SK-N-SH (cell line): ENCODE measurements around the gene CCND1. TPM values are rescaled to one million over a fixed set of nuclear protein-coding genes. Genes with fewer than 3 reads are reported as not detected.

Experiments
- CTCF ChIA-PET: fragments of 300-600, 350-600 bp; formaldehyde crosslinking; extraction: SDS; loops from one replicate; lab custom pipeline; 2021; lab: Yijun Ruan, JAX
- POLR2A ChIA-PET: fragments of 350-600 bp; sonication (Branson Sonifier 250); formaldehyde crosslinking; extraction: SDS; loops from one replicate; lab custom pipeline; 2020; ENCODE audit warnings: antibody characterized with exemption, inconsistent platforms; lab: Yijun Ruan, JAX
- DNase-seq: peaks from one replicate; pipeline ENCODE4 v3.0.0; 2012
- H2AFZ ChIP-seq: fragments of 200-600 bp; sonication (generic); 2 replicates; pipeline ENCODE4 v1.8.1; 2016; ENCODE audit warnings: antibody characterized with exemption, mild to moderate bottlenecking, low read depth
- H3F3A ChIP-seq: fragments of 200-600 bp; sonication (generic); replicated peaks from 2 replicates; pipeline ENCODE3; 2016; ENCODE audit warnings: antibody characterized with exemption, mild to moderate bottlenecking; ENCODE audit not compliant: insufficient read depth
- H3K27ac ChIP-seq, 2 experiments: fragments of 200-500 bp in 1 of 2; fragments of 200-600 bp in 1 of 2; sonication (Bioruptor generic) in 1 of 2; sonication (generic), shearing (Covaris generic) in 1 of 2; 2 replicates each; pipeline versions ENCODE4 v1.5.1 to v1.6.1; 2014 to 2016; ENCODE audit warnings: low read depth in 2 of 2, inconsistent platforms in 1 of 2, low read length in 1 of 2, mild to moderate bottlenecking in 1 of 2, mixed read lengths in 1 of 2
- H3K27me3 ChIP-seq: fragments of 200-600 bp; sonication (generic), shearing (Covaris generic); 2 replicates; pipeline ENCODE4 v1.6.1; 2016; ENCODE audit warnings: mixed run types; ENCODE audit not compliant: insufficient read depth
- H3K36me3 ChIP-seq, 2 experiments: fragments of 200-500 bp in 1 of 2; fragments of 200-600 bp in 1 of 2; sonication (Bioruptor generic) in 1 of 2; sonication (generic) in 1 of 2; replicated peaks in 1 of 2; 2 replicates each; pipeline versions ENCODE3 to v1.5.1; 2014 to 2016; ENCODE audit warnings: low read length in 1 of 2, mild to moderate bottlenecking in 1 of 2; ENCODE audit not compliant: insufficient read depth in 2 of 2, control insufficient read depth in 1 of 2
- H3K4me1 ChIP-seq, 2 experiments: fragments of 200-500 bp in 1 of 2; fragments of 200-600 bp in 1 of 2; sonication (Bioruptor generic) in 1 of 2; sonication (generic), shearing (Covaris generic) in 1 of 2; 2 replicates each; pipeline versions ENCODE4 v1.5.1 to v1.6.1; 2014 to 2016; ENCODE audit warnings: low read depth in 1 of 2, low read length in 1 of 2, mixed run types in 1 of 2; ENCODE audit not compliant: insufficient read depth in 2 of 2, control insufficient read depth in 1 of 2
- H3K4me2 ChIP-seq: fragments of 200-600 bp; sonication (generic), shearing (Covaris generic); 2 replicates; pipeline ENCODE4 v1.6.1; 2017; ENCODE audit warnings: mixed run types
- H3K4me3 ChIP-seq, 2 experiments: fragments of 200-500 bp in 1 of 2; fragments of 200-600 bp in 1 of 2; sonication (Bioruptor generic) in 1 of 2; sonication (generic), shearing (Covaris generic) in 1 of 2; 2 replicates each; pipeline versions ENCODE4 v1.5.1 to v1.8.1; 2014 to 2016; ENCODE audit warnings: low read depth in 2 of 2, inconsistent platforms in 1 of 2, low read length in 1 of 2, mild to moderate bottlenecking in 1 of 2, mixed read lengths in 1 of 2, moderate library complexity in 1 of 2
- H3K79me2 ChIP-seq: fragments of 200-600 bp; sonication (generic); 2 replicates; pipeline ENCODE4 v1.8.1; 2017; ENCODE audit warnings: mild to moderate bottlenecking; ENCODE audit not compliant: insufficient read depth
- H3K9ac ChIP-seq: fragments of 200-600 bp; sonication (generic); 2 replicates; pipeline ENCODE4 v1.6.1; 2017; ENCODE audit warnings: mixed run types
- H3K9me2 ChIP-seq: fragments of 200-600 bp; sonication (generic); 2 replicates; pipeline ENCODE4 v1.6.1; 2017; ENCODE audit warnings: mixed run types
- H3K9me3 ChIP-seq: fragments of 200-600 bp; sonication (generic); 2 replicates; pipeline ENCODE4 v1.6.1; 2017; ENCODE audit warnings: mixed run types, mild to moderate bottlenecking, moderate library complexity
- H4K20me1 ChIP-seq: fragments of 200-600 bp; sonication (generic); 2 replicates; pipeline ENCODE4 v1.6.1; 2017; ENCODE audit warnings: mild to moderate bottlenecking, mixed run types; ENCODE audit not compliant: insufficient read depth
- ELF1 ChIP-seq: IDR thresholded peaks from 2 replicates; pipeline ENCODE4 v1.4.0; 2012
- POLR2AphosphoS5 ChIP-seq: IDR thresholded peaks from 2 replicates; pipeline ENCODE4 v1.6.1; 2012; ENCODE audit warnings: low read depth, low read length
- RCOR1 ChIP-seq: fragments of 150-350 bp; IDR thresholded peaks from 2 replicates; pipeline ENCODE4 v1.6.1; 2017; ENCODE audit warnings: antibody characterized with exemption, low read length
- RFX5 ChIP-seq: IDR thresholded peaks from 2 replicates; pipeline ENCODE4 v1.6.1; 2012; ENCODE audit warnings: mild to moderate bottlenecking, improper control_type of control experiment, low read length
- SMC3 ChIP-seq: IDR thresholded peaks from 2 replicates; pipeline ENCODE4 v1.6.1; 2012; ENCODE audit warnings: low read depth, low read length, improper control_type of control experiment
- WGBS: methylation state at CpG from one replicate; pipeline ENCODE4 v1.1.6; 2017; ENCODE audit warnings: low lambda C conversion rate; 5-methylcytosine and 5-hydroxymethylcytosine counted together
- polyA plus RNA-seq, 3 experiments: library from polyadenylated mRNA; depleted of rRNA; stranded (reverse); fragments of >200 nt; gene quantifications; 2 replicates each; pipeline ENCODE4 v1.2.3, GENCODE V29; 2012
- TF ChIP-seq, protein P1 (sequence below): IDR thresholded peaks from 2 replicates; pipeline ENCODE4 v1.4.0; 2012; ENCODE audit warnings: low read depth, borderline replicate concordance

Gene CCND1
- polyA plus RNA-seq, 1 of the 3 experiments (the other 2 are of a cell fraction), result 242 TPM

DNA sequence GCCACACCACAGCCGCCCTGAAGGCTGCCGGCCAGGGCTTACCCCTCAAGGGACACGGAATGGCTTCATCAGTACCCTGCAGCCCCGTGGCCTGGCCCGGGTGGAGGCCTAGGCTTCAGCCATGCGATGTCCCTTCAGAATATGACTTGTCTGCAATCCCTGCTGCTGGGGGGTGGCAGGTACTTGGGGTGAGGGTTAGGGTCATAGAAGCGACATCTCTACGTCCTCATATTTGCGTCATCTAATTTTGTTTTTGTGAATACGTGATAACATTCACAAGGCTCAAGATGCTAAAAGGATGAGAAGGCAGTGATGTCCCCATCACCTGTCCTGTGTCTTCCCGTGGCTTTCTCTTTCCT, 6.4 kb downstream of the CCND1 start:
- peak overlapping the region; percentile 97 for H3K4me2 ChIP-seq
- DNase-seq, result no peak
- H3K4me1 ChIP-seq, result peaks cover 44 to 63% of the 10 kb centered on the region in 2 experiments; a peak in 2 of 4 replicates
- H2AFZ ChIP-seq, result no peak overlapping the region
- peak overlapping the region in 1 of 2 experiments; percentile 57 for H3K27ac ChIP-seq
- CTCF ChIA-PET, result interaction anchor here (0.7 to 11.0 kb wide), 4 partner anchors 9 to 544 kb away, joined by 4 to 403 read pairs (median 65); no protein-coding TSS in a partner anchor
- H3K27me3 ChIP-seq, result no peaks in the 10 kb centered on the region
- H3F3A ChIP-seq, result peaks cover 71% of the 10 kb centered on the region
- no peaks in the 10 kb centered on the region for H3K9me3 ChIP-seq
- 83% methylated on average over 7 of the region's 11 CpGs for WGBS
- peaks cover 87% of the 10 kb centered on the region in 2 experiments for H3K36me3 ChIP-seq
- H3K9ac ChIP-seq, result peak overlapping the region; percentile 100; the same call in 1 of the 2 replicates
- TF ChIP-seq RCOR1 (no peak), RFX5 (no peak), SMC3 (no peak), ELF1 (0 out of 2 replicates have a peak, but pooled peaks have one; percentile 4)
- TF ChIP-seq, protein P1, sequence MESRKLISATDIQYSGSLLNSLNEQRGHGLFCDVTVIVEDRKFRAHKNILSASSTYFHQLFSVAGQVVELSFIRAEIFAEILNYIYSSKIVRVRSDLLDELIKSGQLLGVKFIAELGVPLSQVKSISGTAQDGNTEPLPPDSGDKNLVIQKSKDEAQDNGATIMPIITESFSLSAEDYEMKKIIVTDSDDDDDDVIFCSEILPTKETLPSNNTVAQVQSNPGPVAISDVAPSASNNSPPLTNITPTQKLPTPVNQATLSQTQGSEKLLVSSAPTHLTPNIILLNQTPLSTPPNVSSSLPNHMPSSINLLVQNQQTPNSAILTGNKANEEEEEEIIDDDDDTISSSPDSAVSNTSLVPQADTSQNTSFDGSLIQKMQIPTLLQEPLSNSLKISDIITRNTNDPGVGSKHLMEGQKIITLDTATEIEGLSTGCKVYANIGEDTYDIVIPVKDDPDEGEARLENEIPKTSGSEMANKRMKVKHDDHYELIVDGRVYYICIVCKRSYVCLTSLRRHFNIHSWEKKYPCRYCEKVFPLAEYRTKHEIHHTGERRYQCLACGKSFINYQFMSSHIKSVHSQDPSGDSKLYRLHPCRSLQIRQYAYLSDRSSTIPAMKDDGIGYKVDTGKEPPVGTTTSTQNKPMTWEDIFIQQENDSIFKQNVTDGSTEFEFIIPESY, result no peak
- TF ChIP-seq, all 33 proteins: peak for 1
- POLR2A ChIA-PET, result no interaction called here
- no peak overlapping the region for H3K4me3 ChIP-seq
- H3K9me2 ChIP-seq, result no peaks in the 10 kb centered on the region
- peaks cover 96% of the 10 kb centered on the region for H4K20me1 ChIP-seq
- peaks cover 89% of the 10 kb centered on the region for H3K79me2 ChIP-seq

DNA sequence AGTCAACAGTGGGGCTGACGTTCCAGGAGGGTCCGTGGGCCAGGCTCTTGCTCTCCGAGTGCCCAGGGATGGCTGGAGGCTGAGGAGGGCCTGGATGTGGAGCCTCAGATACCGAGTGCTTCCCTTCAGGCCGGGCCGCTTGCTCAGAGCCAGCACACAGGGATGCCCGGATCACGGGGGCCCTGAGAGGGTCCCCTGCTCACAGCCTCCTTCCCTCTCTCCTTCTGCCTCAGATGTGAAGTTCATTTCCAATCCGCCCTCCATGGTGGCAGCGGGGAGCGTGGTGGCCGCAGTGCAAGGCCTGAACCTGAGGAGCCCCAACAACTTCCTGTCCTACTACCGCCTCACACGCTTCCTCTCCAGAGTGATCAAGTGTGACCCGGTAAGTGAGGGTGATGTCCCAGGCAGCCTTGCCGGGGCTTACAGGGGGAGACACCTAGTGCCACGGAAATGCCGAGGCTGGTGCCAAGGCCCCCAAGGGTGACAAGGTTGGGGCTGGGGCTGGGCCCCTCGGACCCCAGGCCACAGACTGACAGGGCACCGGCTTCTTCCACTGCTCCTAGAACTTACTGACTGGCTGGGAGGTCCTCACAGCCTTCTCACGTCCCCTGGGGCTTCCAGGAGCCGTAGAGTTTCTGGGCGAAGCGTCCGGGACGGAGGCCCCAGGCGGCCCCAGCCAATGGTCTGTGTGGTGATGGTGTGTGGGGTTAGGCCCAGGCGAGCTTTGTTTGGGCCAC, 7.0 kb downstream of the CCND1 start:
- Histone ChIP-seq H3K4me3 (no peak overlapping the region), H3K27me3 (no peaks in the 10 kb centered on the region), H3K4me2 (peak overlapping the region; percentile 25; the same call in 1 of the 2 replicates), H3K9ac (peak overlapping the region; percentile 31; the same call in 1 of the 2 replicates), H3K4me1 (peaks cover 44 to 69% of the 10 kb centered on the region in 2 experiments; a peak in 2 of 4 replicates), H3F3A (peaks cover 77% of the 10 kb centered on the region), H4K20me1 (peaks cover 99% of the 10 kb centered on the region), H3K79me2 (peaks cover 84% of the 10 kb centered on the region), H2AFZ (no peak overlapping the region), H3K27ac (peak overlapping the region; percentile 25 to 57; a peak in 3 of 4 replicates), H3K36me3 (peaks cover 91 to 92% of the 10 kb centered on the region in 2 experiments), H3K9me2 (no peaks in the 10 kb centered on the region), H3K9me3 (no peaks in the 10 kb centered on the region)
- 92% methylated on average over 2 of the region's 28 CpGs for WGBS
- CTCF ChIA-PET, result interaction anchor here (2.5 to 11.0 kb wide), 4 partner anchors 22 to 546 kb away, joined by 17 to 403 read pairs (median 62); no protein-coding TSS in a partner anchor
- TF ChIP-seq POLR2AphosphoS5 (peak; percentile 11; the same call in 1 of the 2 replicates), SMC3 (no peak)
- POLR2A ChIA-PET, result no interaction called here
- DNase-seq, result no peak
